Neutrophil (primary cell): ENCODE data around the gene BAHCC1.
"Not testable (repeated sequence)": the region's sequence is repeated elsewhere in the genome, so short reads cannot be mapped to it uniquely, and the experiment has no call there.

Experiments
- H3K27ac ChIP-seq: fragments of 200-600 bp; sonication (generic); 2 replicates; pipeline ENCODE4 v1.5.1; 2016; ENCODE audit warnings: mild to moderate bottlenecking, moderate library complexity
- H3K27me3 ChIP-seq: fragments of 200-600 bp; sonication (generic); 2 replicates; pipeline ENCODE4 v1.6.0; 2016; ENCODE audit warnings: mild to moderate bottlenecking
- H3K36me3 ChIP-seq: fragments of 200-600 bp; sonication (generic); 2 replicates; pipeline ENCODE4 v1.5.1; 2017
- H3K4me1 ChIP-seq, 2 experiments: fragments of 200-600 bp in 1 of 2; sonication (generic) in 1 of 2; 1 replicate in 1 of 2; 2 replicates in 1 of 2; pipeline versions ENCODE4 v1.5.1 to v1.6.1; 2013 to 2016; ENCODE audit warnings: low read depth in 1 of 2, low read length in 1 of 2, mild to moderate bottlenecking in 1 of 2, moderate library complexity in 1 of 2; ENCODE audit not compliant: control insufficient read depth in 1 of 2, insufficient read depth in 1 of 2
- H3K4me3 ChIP-seq, 2 experiments: fragments of 200-600 bp in 1 of 2; sonication (generic) in 1 of 2; 1 replicate in 1 of 2; 2 replicates in 1 of 2; pipeline ENCODE4 v1.5.1; 2013 to 2016; ENCODE audit warnings: low read depth in 1 of 2, low read length in 1 of 2, mild to moderate bottlenecking in 1 of 2, moderate library complexity in 1 of 2
- H3K9me3 ChIP-seq: fragments of 200-600 bp; sonication (generic); 2 replicates; pipeline ENCODE4 v1.5.1; 2016
- TF ChIP-seq, protein P1 (sequence below): fragments of 200-600 bp; sonication (generic); IDR thresholded peaks from 2 replicates; pipeline ENCODE4 v1.5.1; 2016; ENCODE audit warnings: antibody characterized with exemption

BAHCC1 gene

DNA sequence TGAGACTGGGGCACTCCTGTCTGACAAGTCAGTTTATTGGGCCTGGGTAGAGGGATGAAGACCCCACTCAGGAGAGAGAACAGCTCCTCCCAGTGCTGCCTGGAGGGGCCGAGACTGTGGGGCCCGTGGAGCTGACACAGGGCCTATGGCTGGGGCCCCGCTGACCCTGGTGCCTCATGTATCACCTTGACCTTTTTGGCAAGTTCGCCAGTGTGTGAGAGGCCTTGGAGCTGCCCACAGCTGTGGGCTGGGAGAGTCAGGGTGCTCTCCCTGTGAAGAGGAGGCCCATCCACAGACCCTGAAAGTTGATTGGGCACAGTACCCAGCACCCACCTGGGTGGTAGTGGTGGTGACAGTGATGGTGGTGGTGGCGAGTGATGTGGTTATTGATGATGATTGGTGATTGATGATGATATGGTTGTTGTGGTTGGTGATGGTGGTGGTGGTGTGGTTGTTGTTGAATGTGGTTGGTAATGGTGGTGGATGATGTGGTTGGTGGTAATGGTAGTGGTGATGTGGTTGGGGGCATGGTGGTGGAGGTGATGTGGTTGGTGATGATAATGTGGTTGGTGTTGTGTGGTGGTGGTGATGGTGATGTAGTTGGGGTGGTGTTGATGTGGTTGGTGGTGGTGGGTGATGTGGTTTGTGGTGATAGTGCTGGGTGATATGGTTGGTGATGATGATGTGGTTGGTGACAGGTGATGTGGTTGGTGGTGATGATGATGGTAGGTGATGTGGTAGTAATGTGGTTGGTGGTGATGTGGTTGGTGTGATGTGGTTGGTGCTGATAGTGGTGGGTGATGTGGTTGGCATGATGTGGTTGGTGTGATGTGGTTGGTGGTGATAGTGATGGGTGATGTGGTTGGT lies 29.1 kb downstream of the BAHCC1 start:
- Histone ChIP-seq H3K36me3 (no peaks in the 10 kb centered on the region), H3K9me3 (no peaks in the 10 kb centered on the region), H3K27me3 (peaks cover 85% of the 10 kb centered on the region), H3K4me1 (peaks cover 28 to 35% of the 10 kb centered on the region in 2 experiments), H3K27ac (no peak overlapping the region), H3K4me3 (no peak overlapping the region)
- TF ChIP-seq, protein P1, sequence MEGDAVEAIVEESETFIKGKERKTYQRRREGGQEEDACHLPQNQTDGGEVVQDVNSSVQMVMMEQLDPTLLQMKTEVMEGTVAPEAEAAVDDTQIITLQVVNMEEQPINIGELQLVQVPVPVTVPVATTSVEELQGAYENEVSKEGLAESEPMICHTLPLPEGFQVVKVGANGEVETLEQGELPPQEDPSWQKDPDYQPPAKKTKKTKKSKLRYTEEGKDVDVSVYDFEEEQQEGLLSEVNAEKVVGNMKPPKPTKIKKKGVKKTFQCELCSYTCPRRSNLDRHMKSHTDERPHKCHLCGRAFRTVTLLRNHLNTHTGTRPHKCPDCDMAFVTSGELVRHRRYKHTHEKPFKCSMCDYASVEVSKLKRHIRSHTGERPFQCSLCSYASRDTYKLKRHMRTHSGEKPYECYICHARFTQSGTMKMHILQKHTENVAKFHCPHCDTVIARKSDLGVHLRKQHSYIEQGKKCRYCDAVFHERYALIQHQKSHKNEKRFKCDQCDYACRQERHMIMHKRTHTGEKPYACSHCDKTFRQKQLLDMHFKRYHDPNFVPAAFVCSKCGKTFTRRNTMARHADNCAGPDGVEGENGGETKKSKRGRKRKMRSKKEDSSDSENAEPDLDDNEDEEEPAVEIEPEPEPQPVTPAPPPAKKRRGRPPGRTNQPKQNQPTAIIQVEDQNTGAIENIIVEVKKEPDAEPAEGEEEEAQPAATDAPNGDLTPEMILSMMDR = no peak

DNA sequence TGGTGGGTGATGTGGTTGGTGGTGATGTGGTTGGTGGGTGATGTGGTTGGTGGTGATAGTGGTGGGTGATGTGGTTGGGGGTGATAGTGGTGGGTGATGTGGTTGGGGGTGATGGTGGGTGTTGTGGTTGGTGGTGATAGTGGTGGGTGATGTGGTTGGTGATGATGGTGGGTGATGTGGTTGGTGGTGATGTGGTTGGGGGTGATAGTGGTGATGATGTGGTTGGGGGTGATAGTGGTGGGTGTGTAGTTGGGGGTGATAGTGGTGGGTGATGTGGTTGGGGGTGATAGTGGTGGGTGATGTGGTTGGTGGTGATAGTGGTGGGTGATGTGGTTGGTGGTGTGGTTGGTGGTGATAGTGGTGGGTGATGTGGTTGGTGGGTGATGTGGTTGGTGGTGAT lies 29.8 kb downstream of the BAHCC1 start:
- peaks cover 28 to 42% of the 10 kb centered on the region in 2 experiments for H3K4me1 ChIP-seq

DNA sequence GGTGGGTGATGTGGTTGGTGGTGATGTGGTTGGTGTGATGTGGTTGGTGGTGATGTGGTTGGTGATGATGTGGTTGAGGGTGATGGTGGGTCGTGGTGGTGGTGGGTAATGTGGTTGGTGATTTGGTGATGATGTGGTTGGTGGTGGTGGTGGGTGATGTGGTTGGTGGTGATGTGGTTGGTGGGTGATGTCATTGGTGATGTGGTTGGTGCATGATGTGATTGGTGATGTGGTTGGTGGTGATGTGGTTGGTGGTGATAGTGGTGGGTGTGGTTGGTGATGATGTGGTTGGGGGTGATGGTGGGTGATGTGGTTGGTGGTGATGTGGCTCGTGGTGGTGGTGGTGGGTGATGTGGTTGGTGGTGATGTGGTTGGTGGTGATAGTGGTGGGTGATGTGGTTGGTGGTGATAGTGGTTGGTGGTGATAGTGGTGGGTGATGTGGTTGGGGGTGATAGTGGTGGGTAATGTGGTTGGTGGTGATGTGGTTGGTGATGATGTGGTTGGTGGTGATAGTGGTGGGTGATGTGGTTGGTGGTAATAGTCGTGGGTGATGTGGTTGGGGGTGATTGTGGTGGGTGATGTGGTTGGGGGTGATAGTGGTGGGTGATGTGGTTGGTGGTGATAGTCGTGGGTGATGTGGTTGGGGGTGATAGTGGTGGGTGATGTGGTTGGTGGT lies 30.6 kb downstream of the BAHCC1 start:
- Histone ChIP-seq H3K27me3 (peaks cover 85% of the 10 kb centered on the region), H3K4me1 (peaks cover 28 to 47% of the 10 kb centered on the region in 2 experiments)

More for the DNA sequence above, 29.8 kb downstream of the BAHCC1 start:
- not testable (repeated sequence) for H3K36me3 ChIP-seq, H3K4me3 ChIP-seq, H3K9me3 ChIP-seq, H3K27ac ChIP-seq
- peaks cover 85% of the 10 kb centered on the region for H3K27me3 ChIP-seq

DNA sequence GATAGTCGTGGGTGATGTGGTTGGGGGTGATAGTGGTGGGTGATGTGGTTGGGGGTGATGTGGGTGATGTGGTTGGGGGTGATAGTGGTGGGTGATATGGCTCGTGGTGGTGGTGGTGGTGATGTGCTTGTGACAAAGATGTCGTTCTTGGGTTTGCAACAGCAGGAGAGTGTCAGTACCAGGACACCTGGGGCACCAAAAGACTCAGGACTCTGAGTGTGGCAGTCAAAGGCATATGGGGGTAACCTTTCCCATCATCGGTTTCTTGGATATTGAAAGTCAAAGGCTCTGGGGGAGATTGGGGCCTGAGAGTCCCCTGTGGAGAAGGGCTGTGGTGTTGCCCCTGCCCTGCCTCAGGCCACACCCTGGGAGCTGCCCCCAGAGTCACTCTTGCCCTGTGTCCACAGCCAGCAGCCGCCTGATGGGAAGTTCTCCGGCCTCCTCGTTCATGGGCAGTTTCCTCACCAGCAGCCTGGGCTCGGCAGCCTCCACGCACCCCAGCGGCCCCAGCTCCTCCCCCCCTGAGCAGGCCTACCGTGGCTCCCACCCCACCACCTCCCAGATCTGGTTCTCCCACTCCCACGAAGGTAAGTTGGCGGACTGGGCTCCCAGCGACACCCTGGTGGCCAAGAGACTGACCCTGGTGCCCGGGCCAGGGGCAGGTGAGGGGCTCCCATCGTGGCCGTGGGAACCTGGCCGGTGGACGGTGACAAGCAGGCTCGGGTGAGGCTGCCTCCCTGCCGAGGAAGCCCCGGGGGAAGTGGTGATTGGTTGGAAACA lies 31.3 kb downstream of the BAHCC1 start:
- H3K4me1 ChIP-seq = peaks cover 28 to 47% of the 10 kb centered on the region in 2 experiments
- no peaks in the 10 kb centered on the region for H3K36me3 ChIP-seq
- H3K27me3 ChIP-seq = peaks cover 83% of the 10 kb centered on the region
- H3K9me3 ChIP-seq = no peaks in the 10 kb centered on the region
- no peak overlapping the region for H3K4me3 ChIP-seq
- H3K27ac ChIP-seq = no peak overlapping the region
- TF ChIP-seq, protein P1 = no peak

More for the DNA sequence above, 30.6 kb downstream of the BAHCC1 start:
- not testable (repeated sequence) for H3K36me3 ChIP-seq, H3K27ac ChIP-seq, H3K4me3 ChIP-seq, H3K9me3 ChIP-seq

DNA sequence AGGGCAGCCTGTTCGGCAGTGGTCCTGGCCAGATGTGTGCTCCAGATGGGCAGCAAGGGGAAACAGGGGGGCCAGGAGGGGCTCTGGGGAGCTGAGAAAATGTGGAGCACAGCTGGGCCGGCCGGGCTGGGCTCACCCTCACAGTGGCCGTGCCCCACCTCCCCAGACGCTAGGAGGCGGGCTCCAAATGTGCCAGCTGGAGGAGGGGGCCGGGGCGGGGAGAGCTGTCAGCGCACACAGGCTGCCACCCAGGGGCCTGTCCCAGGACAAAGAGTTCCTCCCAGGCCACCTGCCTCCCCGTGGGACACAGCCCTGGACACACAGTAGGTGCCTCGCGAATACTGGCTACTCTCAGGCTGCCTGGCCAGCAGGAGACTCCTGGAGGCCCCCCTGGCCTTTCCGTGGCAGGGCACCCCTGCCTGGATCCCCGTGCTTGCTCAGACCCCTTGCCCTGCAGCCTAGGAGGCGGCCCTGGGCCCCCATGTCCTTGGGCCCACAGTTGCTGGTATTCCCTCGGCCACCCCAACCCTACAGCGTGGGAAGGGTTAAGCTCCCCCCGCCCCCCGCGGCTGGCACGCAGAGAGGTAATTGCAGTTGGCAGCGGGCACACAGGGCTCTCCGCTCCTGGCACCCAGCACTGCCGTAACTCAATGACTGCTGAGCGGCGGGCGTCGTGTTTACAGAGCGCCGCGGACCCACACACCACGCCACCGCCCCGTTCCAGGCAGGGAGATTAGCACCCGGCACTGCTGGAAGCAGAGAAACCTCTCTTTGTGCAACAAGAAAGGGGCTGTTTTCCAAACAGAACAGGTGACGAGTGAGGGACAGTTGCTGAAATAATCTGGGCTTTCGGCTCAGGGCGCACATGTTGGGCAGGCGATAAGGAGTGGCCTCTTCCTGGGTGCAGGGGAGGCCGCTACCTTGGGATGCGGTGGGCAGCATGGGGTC lies 32.2 kb downstream of the BAHCC1 start:
- TF ChIP-seq, protein P1 = no peak
- no peaks in the 10 kb centered on the region for H3K36me3 ChIP-seq
- H3K27me3 ChIP-seq = peaks cover 74% of the 10 kb centered on the region
- H3K9me3 ChIP-seq = no peaks in the 10 kb centered on the region
- H3K4me1 ChIP-seq = peaks cover 28 to 47% of the 10 kb centered on the region in 2 experiments
- H3K4me3 ChIP-seq = no peak overlapping the region
- H3K27ac ChIP-seq = no peak overlapping the region
